ENCODE data around the gene PBRM1.

PBRM1 gene

GRCh38 chr3:52574056-52574965, 111.4 kb downstream of the PBRM1 start:
- DNase-seq (ENCODE audit: low read depth), result no peak

GRCh38 chr3:52572221-52572620, 113.5 kb downstream of the PBRM1 start:
- no peak for DNase-seq (ENCODE audit: low read depth)

- no peak for DNase-seq (ENCODE audit: low read depth)
Measured at GRCh38 chr3:52570076-52570475, 115.6 kb downstream of the PBRM1 start.

- DNase-seq (ENCODE audit: low read depth), result no peak
Measured at GRCh38 chr3:52568069-52568468, 117.6 kb downstream of the PBRM1 start.

- no peak for DNase-seq (ENCODE audit: low read depth)
Measured at GRCh38 chr3:52563984-52564383, 121.7 kb downstream of the PBRM1 start.

- no peak for DNase-seq (ENCODE audit: low read depth)
Measured at GRCh38 chr3:52561028-52561747, 124.5 kb downstream of the PBRM1 start.

GRCh38 chr3:52558436-52558835, 127.3 kb downstream of the PBRM1 start:
- DNase-seq (ENCODE audit: low read depth), result no peak

- no peak for DNase-seq (ENCODE audit: low read depth)
Measured at GRCh38 chr3:52557011-52557960, 128.4 kb downstream of the PBRM1 start.

GRCh38 chr3:52555056-52555455, 130.7 kb downstream of the PBRM1 start:
- DNase-seq (ENCODE audit: low read depth), result no peak

GRCh38 chr3:52554026-52554755, 131.5 kb downstream of the PBRM1 start:
- DNase-seq (ENCODE audit: low read depth), result no peak

- DNase-seq (ENCODE audit: low read depth), result no peak
Measured at GRCh38 chr3:52552089-52552488, 133.6 kb downstream of the PBRM1 start.

GRCh38 chr3:52551118-52551517, 134.6 kb downstream of the PBRM1 start:
- no peak for DNase-seq (ENCODE audit: low read depth)

- no peak for DNase-seq (ENCODE audit: low read depth)
Measured at GRCh38 chr3:52547143-52547542, 138.6 kb downstream of the PBRM1 start.

GRCh38 chr3:52546111-52546901, 139.4 kb downstream of the PBRM1 start:
- DNase-seq (ENCODE audit: low read depth), result no peak

GRCh38 chr3:52544937-52545336, 140.8 kb downstream of the PBRM1 start:
- DNase-seq (ENCODE audit: low read depth), result no peak

GRCh38 chr3:52541050-52541449, 144.7 kb downstream of the PBRM1 start:
- DNase-seq (ENCODE audit: low read depth), result no peak

GRCh38 chr3:52539010-52539653, 146.6 kb downstream of the PBRM1 start:
- DNase-seq (ENCODE audit: low read depth), result no peak

- no peak for DNase-seq (ENCODE audit: low read depth)
Measured at GRCh38 chr3:52537726-52538421, 147.8 kb downstream of the PBRM1 start.

- no peak for DNase-seq (ENCODE audit: low read depth)
Measured at GRCh38 chr3:52537165-52537620, 148.5 kb downstream of the PBRM1 start.
